Activated B cell treated with CpG ODN at 0.5 μM for 24 hours (primary cell): ENCODE measurements around the gene TMEM131L. TPM values are rescaled to one million over a fixed set of nuclear protein-coding genes. Genes with fewer than 3 reads are reported as not detected.
"Not testable (repeated sequence)": the region's sequence is repeated elsewhere in the genome, so short reads cannot be mapped to it uniquely, and the experiment has no call there.

Experiments
- ATAC-seq: fragments of 200-7000 bp; cut with Tn5 transposase; one replicate; pipeline ENCODE4 v1.10.0; 2021; ENCODE audit warnings: low read depth, mild to moderate bottlenecking, moderate library complexity
- CTCF ChIA-PET: fragments of 350-600 bp; sonication (Branson Sonifier 250); formaldehyde crosslinking; loops from one replicate; lab custom pipeline; 2021; ENCODE audit warnings: antibody characterized with exemption; lab: Charles Lee
- POLR2A ChIA-PET: fragments of 350-600 bp; sonication (Branson Sonifier 250); formaldehyde crosslinking; loops from one replicate; lab custom pipeline; 2021; ENCODE audit warnings: antibody characterized with exemption; lab: Charles Lee
- DNase-seq: peaks from one replicate; pipeline ENCODE4 v3.0.0; 2022
- H3K27ac Mint-ChIP-seq: one replicate; pipeline ENCODE4 v1.8.0; 2020; ENCODE audit warnings: mixed read lengths
- H3K27me3 Mint-ChIP-seq: one replicate; pipeline ENCODE4 v1.8.0; 2021; ENCODE audit warnings: mixed read lengths
- H3K36me3 Mint-ChIP-seq: one replicate; pipeline ENCODE4 v1.8.0; 2021; ENCODE audit warnings: low read depth, mixed read lengths
- H3K4me1 Mint-ChIP-seq: one replicate; pipeline ENCODE4 v1.8.0; 2021; ENCODE audit warnings: mixed read lengths
- H3K4me3 Mint-ChIP-seq: one replicate; pipeline ENCODE4 v1.8.0; 2020; ENCODE audit warnings: mild to moderate bottlenecking, mixed read lengths
- H3K9me3 Mint-ChIP-seq: one replicate; pipeline ENCODE4 v1.8.0; 2020; ENCODE audit warnings: mixed read lengths
- CTCF ChIP-seq: fragments of 200-600 bp; IDR thresholded peaks from one replicate; pipeline ENCODE4 v1.8.0; 2022; ENCODE audit warnings: antibody characterized with exemption, mild to moderate bottlenecking
- intact Hi-C: fragments of 100-400 bp; cut with micrococcal nuclease; formaldehyde crosslinking; loops from one replicate; pipeline ENCODE4 v1.15.1; 2024
- total RNA-seq: library from RNA; stranded (reverse); gene quantifications from 2 replicates; pipeline ENCODE4 v1.2.3, GENCODE V29; 2022

TMEM131L gene
- total RNA-seq, 1 donor from 2014 or later, result 193 TPM

- ChIA-PET CTCF (interaction anchor here (1.1 to 4.3 kb wide), 7 partner anchors 16 to 106 kb away, joined by 3 to 30 read pairs (median 6); no protein-coding TSS in a partner anchor), POLR2A (interaction anchor here (0.6 to 6.0 kb wide), 21 partner anchors 9 to 110 kb away, joined by 3 to 103 read pairs (median 14); no protein-coding TSS in a partner anchor)
- ATAC-seq (no peak), DNase-seq (no peak)
- no peaks in the 10 kb centered on the region for H3K27me3 Mint-ChIP-seq
- H3K9me3 Mint-ChIP-seq, result peaks cover 3% of the 10 kb centered on the region
- H3K4me3 Mint-ChIP-seq, result peak overlapping the region; percentile 97
- H3K36me3 Mint-ChIP-seq, result peaks cover 59% of the 10 kb centered on the region
- intact Hi-C loops, result loop anchor here (1.0 to 2.0 kb wide), 6 partner anchors 20 to 315 kb away; partner anchors contain the start of gene MND1
- peaks cover 71% of the 10 kb centered on the region for H3K4me1 Mint-ChIP-seq
- H3K27ac Mint-ChIP-seq, result peak overlapping the region; percentile 98
- no peak for TF ChIP-seq CTCF
These were observed 1.7 kb downstream of the TMEM131L start for GRCh38 chr4:153467897-153468262.

DNA sequence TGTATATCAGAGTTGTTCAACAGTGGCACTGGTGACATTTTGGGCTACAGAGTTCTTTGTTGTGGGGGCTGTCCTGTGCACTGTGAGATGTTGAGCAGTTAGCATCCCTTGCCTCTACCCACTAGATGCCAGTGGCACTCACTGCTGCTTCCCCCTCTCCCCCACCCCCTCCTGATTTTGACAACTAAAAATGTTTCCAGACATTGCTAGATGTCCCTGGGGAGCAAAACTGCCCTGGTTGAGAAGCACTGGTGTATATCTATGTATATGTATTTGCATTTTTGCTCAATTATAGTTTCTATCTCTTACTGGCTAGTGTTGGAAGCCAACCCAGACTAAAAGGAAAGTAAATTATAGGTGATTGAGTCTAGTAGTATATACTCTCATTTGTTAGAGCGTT lies 2.4 kb downstream of the TMEM131L start:
- TF ChIP-seq CTCF, result no peak
- peaks cover 65% of the 10 kb centered on the region for H3K36me3 Mint-ChIP-seq
- H3K4me1 Mint-ChIP-seq, result peaks cover 78% of the 10 kb centered on the region
- ATAC-seq (peak; percentile 27), DNase-seq (no peak)
- POLR2A ChIA-PET, result interaction anchor here (0.6 to 6.0 kb wide), 14 partner anchors 14 to 104 kb away, joined by 3 to 103 read pairs (median 6); no protein-coding TSS in a partner anchor
- no peaks in the 10 kb centered on the region for H3K27me3 Mint-ChIP-seq
- peak overlapping the region; percentile 97 for H3K4me3 Mint-ChIP-seq
- peaks cover 3% of the 10 kb centered on the region for H3K9me3 Mint-ChIP-seq
- peak overlapping the region; percentile 98 for H3K27ac Mint-ChIP-seq
- CTCF ChIA-PET, result interaction anchor here (0.7 to 4.3 kb wide), 8 partner anchors 15 to 105 kb away, joined by 3 to 30 read pairs (median 5); no protein-coding TSS in a partner anchor
- intact Hi-C loops, result loop anchor here (1.0 kb wide), 1 partner anchor 54 kb away; no protein-coding TSS in a partner anchor

- POLR2A ChIA-PET, result interaction anchor here (0.6 to 6.0 kb wide), 8 partner anchors 16 to 86 kb away, joined by 3 to 103 read pairs (median 4); no protein-coding TSS in a partner anchor
- ATAC-seq (no peak), DNase-seq (no peak)
- peaks cover 3% of the 10 kb centered on the region for H3K9me3 Mint-ChIP-seq
- no peak for TF ChIP-seq CTCF
- peaks cover 69% of the 10 kb centered on the region for H3K36me3 Mint-ChIP-seq
- H3K4me3 Mint-ChIP-seq, result peak overlapping the region; percentile 97
- H3K27ac Mint-ChIP-seq, result peak overlapping the region; percentile 98
- peaks cover 80% of the 10 kb centered on the region for H3K4me1 Mint-ChIP-seq
- H3K27me3 Mint-ChIP-seq, result no peaks in the 10 kb centered on the region
- intact Hi-C loops, result no loop called here
- CTCF ChIA-PET, result interaction anchor here (0.7 to 2.1 kb wide), 3 partner anchors 20 to 67 kb away, joined by 3 to 6 read pairs (median 4); no protein-coding TSS in a partner anchor
These were observed 2.9 kb downstream of the TMEM131L start for GRCh38 chr4:153469031-153469430.

DNA sequence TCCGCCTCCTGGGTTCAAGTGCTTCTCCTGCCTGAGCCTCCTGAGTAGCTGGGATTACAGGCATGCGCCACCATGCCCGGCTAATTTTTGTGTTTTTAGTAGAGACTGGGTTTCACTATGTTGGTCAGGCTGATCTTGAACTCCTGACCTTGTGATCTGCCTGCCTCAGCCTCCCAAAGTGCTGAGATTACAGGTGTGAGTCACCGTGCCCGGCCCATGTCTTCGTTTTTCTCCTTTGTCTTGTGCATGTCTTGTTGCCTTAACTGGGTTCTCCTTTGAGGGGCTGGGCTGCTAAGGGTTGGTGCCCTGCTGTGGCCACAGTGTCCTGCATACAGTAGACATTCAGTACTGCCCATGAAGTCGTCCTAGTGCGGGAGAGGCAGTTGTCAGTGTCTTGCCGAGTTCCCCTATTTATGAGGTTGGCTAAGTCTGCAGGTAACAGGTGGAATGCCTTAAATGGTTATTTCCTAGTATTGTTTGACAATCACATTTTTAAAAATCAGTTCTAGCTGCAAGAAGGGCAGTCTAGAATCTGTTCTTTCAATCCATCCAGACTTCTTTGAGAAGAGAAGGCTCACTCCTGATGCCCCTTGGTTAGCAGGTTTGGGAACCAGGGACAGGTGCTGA lies 5.0 kb downstream of the TMEM131L start:
- Mint-ChIP-seq H3K4me3 (peak overlapping the region; percentile 97), H3K4me1 (peaks cover 84% of the 10 kb centered on the region), H3K27ac (peak overlapping the region; percentile 98), H3K36me3 (peaks cover 88% of the 10 kb centered on the region)
- DNase-seq, H3K9me3 Mint-ChIP-seq, H3K27me3 Mint-ChIP-seq, ATAC-seq, intact Hi-C loops: not testable (repeated sequence)
- POLR2A ChIA-PET, result interaction anchor here (0.5 to 2.8 kb wide), 5 partner anchors 17 to 51 kb away, joined by 3 to 9 read pairs (median 7); no protein-coding TSS in a partner anchor
- CTCF ChIA-PET, result interaction anchor here (1.1 kb wide), 1 partner anchor 15 kb away, joined by 3 read pairs; no protein-coding TSS in a partner anchor

- Mint-ChIP-seq H3K36me3 (peaks cover 93% of the 10 kb centered on the region), H3K4me3 (peak overlapping the region; percentile 97)
- DNase-seq, result no peak
These were observed 5.5 kb downstream of the TMEM131L start for GRCh38 chr4:153471698-153472093.

More at GRCh38 chr4:153471698-153472093, 5.5 kb downstream of the TMEM131L start:
- ChIA-PET POLR2A (interaction anchor here (1.0 to 2.8 kb wide), 6 partner anchors 11 to 51 kb away, joined by 3 to 15 read pairs (median 6); no protein-coding TSS in a partner anchor), CTCF (interaction anchor here (1.0 kb wide), 1 partner anchor 14 kb away, joined by 3 read pairs; no protein-coding TSS in a partner anchor)
- intact Hi-C loops, result loop anchor here (1.0 to 2.0 kb wide), 4 partner anchors 10 to 49 kb away; no protein-coding TSS in a partner anchor
- H3K9me3 Mint-ChIP-seq, result peaks cover 3% of the 10 kb centered on the region
- peak; percentile 35 for ATAC-seq
- no peak for TF ChIP-seq CTCF
- H3K27ac Mint-ChIP-seq, result peak overlapping the region; percentile 98
- H3K4me1 Mint-ChIP-seq, result peaks cover 89% of the 10 kb centered on the region
- H3K27me3 Mint-ChIP-seq, result no peaks in the 10 kb centered on the region
